Measurements from ENCODE around the gene BBS9.

DNA sequence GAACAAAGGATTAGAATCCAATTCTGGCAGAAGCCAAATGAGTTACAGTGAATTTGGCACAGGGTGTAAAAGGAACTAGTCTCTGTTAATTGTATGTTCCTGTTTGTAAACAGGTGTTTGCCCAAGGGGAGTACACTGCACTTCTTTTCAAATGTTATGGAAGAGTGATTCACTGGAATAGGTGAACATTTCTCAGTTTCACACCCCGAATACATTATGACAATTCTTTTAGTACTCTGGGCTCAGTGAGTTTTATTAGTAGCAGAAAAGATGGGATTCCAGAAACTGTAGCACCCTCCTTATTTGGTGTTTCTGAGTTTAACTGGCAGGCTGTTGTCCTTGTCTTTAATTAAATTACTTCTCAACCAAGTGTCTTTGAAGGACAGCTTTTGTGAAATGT, 329.2 kb downstream of the BBS9 start:
- TF ChIP-seq, protein P1, sequence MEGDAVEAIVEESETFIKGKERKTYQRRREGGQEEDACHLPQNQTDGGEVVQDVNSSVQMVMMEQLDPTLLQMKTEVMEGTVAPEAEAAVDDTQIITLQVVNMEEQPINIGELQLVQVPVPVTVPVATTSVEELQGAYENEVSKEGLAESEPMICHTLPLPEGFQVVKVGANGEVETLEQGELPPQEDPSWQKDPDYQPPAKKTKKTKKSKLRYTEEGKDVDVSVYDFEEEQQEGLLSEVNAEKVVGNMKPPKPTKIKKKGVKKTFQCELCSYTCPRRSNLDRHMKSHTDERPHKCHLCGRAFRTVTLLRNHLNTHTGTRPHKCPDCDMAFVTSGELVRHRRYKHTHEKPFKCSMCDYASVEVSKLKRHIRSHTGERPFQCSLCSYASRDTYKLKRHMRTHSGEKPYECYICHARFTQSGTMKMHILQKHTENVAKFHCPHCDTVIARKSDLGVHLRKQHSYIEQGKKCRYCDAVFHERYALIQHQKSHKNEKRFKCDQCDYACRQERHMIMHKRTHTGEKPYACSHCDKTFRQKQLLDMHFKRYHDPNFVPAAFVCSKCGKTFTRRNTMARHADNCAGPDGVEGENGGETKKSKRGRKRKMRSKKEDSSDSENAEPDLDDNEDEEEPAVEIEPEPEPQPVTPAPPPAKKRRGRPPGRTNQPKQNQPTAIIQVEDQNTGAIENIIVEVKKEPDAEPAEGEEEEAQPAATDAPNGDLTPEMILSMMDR (IDR thresholded peaks at IDR 0.05) = no peak
- TF ChIP-seq POLR2A (IDR thresholded peaks at IDR 0.05) (no peak), POLR2AphosphoS5 (IDR thresholded peaks at IDR 0.05) (no peak), EP300 (IDR thresholded peaks at IDR 0.05) (no peak)

Measured in suprapubic skin (tissue), 4 donors.